ENCODE results near the gene PNISR. TPM values are rescaled to one million over a fixed set of nuclear protein-coding genes. Genes with fewer than 3 reads are reported as not detected.

Gene PNISR
- total RNA-seq, 1 donor from 2014 or later, result 60.2 TPM

DNA sequence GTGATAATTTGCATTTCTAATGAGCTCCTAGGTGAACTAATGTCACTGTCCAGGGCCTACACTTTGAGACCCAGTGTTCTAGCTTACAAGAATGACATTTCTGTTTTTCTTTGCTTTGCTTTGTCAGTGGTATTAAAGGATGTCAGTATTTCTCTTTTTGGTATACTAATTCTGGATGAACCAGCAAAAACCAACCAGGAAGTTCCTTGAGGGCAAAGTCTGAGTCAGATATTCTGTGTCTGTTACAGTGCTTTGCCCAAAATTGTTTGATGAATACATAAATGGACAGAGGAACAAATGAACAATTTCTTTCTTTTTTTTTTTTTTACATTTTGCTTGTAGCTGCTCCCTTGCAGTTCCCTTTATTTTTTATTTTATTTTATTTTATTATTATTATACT is 46.5 kb downstream of the PNISR start:
- Histone ChIP-seq H3K4me1 (no peaks in the 10 kb centered on the region), H3K27ac (no peak overlapping the region), H3K27me3 (no peaks in the 10 kb centered on the region), H3K4me3 (no peak overlapping the region), H3K9me3 (no peaks in the 10 kb centered on the region), H3K36me3 (peaks cover 0 to 3% of the 10 kb centered on the region in 2 donors)
- intact Hi-C loops (cut with DNase I), result no loop called here
- TF ChIP-seq, protein P1, sequence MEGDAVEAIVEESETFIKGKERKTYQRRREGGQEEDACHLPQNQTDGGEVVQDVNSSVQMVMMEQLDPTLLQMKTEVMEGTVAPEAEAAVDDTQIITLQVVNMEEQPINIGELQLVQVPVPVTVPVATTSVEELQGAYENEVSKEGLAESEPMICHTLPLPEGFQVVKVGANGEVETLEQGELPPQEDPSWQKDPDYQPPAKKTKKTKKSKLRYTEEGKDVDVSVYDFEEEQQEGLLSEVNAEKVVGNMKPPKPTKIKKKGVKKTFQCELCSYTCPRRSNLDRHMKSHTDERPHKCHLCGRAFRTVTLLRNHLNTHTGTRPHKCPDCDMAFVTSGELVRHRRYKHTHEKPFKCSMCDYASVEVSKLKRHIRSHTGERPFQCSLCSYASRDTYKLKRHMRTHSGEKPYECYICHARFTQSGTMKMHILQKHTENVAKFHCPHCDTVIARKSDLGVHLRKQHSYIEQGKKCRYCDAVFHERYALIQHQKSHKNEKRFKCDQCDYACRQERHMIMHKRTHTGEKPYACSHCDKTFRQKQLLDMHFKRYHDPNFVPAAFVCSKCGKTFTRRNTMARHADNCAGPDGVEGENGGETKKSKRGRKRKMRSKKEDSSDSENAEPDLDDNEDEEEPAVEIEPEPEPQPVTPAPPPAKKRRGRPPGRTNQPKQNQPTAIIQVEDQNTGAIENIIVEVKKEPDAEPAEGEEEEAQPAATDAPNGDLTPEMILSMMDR (IDR thresholded peaks at IDR 0.05), result no peak
- no peak for DNase-seq (ENCODE audit: low spot score in 2 of 2)

DNA sequence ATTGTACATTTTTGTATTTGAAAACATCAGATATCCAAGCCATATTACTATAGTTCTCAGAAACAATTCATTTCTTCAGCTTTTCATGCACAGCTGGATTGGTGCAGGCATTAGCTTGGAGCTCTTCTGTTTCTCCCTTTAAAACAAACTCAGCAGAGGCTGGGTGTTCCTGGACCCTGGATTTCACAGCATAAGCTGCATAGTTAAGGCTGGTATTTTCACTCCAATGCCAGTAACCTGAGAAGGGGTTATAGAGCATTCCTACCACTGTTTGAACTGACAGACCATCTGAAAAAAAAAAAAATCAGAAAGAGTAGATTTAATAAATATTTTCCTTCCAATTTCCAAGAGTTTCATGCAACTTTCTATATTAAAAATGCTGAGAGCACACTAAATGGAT is 55.6 kb downstream of the PNISR start:
- intact Hi-C loops (cut with DNase I), result no loop called here
- no peak overlapping the region for H3K4me3 ChIP-seq
- no peak overlapping the region for H3K27ac ChIP-seq
- no peaks in the 10 kb centered on the region for H3K4me1 ChIP-seq
- H3K36me3 ChIP-seq, result peaks cover 0 to 2% of the 10 kb centered on the region in 2 donors
- no peaks in the 10 kb centered on the region for H3K9me3 ChIP-seq
- no peak for DNase-seq (ENCODE audit: low spot score in 2 of 2)
- TF ChIP-seq, protein P1 (IDR thresholded peaks at IDR 0.05), result no peak
- no peaks in the 10 kb centered on the region for H3K27me3 ChIP-seq

DNA sequence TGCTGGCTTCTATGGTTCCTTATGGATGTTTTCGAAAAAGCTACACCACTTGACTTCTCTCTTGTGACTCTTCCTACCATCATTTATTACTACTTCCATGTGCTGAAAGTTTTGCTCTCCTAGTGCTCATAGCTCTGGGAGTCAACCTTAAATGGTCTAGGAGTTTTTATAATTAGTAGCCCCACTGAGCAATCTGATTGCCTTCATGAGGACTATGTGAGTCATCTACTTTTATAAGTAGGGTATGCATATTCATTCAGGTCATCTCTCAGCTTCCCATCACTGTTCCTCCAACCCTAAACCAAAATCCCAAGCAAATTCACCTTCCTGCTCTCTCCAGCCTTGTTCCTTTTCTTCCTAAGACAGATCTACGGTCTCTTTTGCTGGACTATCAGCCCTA is 58.3 kb downstream of the PNISR start:
- Histone ChIP-seq H3K4me3 (no peak overlapping the region), H3K36me3 (peaks cover 0 to 2% of the 10 kb centered on the region in 2 donors), H3K27me3 (no peaks in the 10 kb centered on the region), H3K4me1 (no peaks in the 10 kb centered on the region), H3K9me3 (no peaks in the 10 kb centered on the region), H3K27ac (no peak overlapping the region)
- TF ChIP-seq, protein P1 (IDR thresholded peaks at IDR 0.05), result no peak
- DNase-seq (ENCODE audit: low spot score in 2 of 2), result no peak
- intact Hi-C loops (cut with DNase I), result no loop called here

DNA sequence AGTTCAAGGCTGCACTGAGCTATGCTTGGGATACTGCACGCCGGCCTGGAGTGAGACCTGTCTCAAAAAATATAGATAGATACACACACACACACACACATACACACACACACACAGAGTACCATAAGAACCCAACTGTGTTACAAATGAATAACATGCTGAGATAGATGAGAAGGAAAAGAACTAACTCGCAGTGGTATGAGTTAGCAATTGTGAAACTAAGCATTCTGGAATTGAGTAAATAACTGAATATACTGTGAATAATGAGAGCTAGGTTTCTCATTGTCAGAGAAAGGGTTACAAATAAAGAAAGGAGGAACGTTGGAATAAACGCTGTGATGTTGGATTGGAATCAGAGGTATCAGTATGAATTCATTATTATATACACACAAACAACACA is 61.1 kb downstream of the PNISR start:
- Histone ChIP-seq H3K9me3 (no peaks in the 10 kb centered on the region), H3K27me3 (no peaks in the 10 kb centered on the region), H3K27ac (no peak overlapping the region), H3K36me3 (peaks cover 0 to 2% of the 10 kb centered on the region in 2 donors), H3K4me1 (no peaks in the 10 kb centered on the region), H3K4me3 (no peak overlapping the region)
- intact Hi-C loops (cut with DNase I), result no loop called here
- DNase-seq (ENCODE audit: low spot score in 2 of 2), result no peak
- TF ChIP-seq, protein P1 (IDR thresholded peaks at IDR 0.05), result no peak

DNA sequence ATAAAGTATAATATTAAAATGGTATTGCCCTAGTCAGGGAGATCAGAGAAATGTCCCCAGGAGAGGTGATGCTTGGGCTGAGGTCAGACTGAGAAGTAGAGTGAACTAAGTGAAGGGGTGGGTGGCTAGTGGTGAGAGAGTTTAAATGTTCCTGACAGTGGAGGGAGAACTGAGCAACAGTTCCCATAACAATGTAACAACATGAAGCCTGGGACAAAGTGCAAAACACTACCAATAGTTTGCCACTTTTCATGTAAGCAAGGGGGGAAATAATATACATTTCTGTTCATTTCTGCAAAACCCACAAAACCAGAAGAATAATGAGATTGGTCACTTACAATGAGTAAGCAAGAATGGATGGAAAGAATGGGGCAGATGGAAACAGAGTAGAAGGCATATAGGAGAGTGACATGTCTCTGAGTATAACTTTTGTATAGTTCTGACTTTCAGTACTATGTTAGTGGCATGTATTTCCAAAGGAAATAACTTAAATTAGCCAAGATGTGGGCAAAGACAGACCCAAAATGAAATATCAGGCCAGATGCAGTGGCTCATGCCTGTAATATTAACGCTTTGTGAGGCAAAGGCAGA is 62.3 kb downstream of the PNISR start:
- H3K4me1 ChIP-seq, result no peaks in the 10 kb centered on the region
- no peak for DNase-seq (ENCODE audit: low spot score in 2 of 2)
- no peak overlapping the region for H3K27ac ChIP-seq
- TF ChIP-seq, protein P1 (IDR thresholded peaks at IDR 0.05), result no peak
- no peak overlapping the region for H3K4me3 ChIP-seq
- intact Hi-C loops (cut with DNase I), result no loop called here
- H3K9me3 ChIP-seq, result no peaks in the 10 kb centered on the region
- H3K36me3 ChIP-seq, result no peaks in the 10 kb centered on the region
- H3K27me3 ChIP-seq, result no peaks in the 10 kb centered on the region

DNA sequence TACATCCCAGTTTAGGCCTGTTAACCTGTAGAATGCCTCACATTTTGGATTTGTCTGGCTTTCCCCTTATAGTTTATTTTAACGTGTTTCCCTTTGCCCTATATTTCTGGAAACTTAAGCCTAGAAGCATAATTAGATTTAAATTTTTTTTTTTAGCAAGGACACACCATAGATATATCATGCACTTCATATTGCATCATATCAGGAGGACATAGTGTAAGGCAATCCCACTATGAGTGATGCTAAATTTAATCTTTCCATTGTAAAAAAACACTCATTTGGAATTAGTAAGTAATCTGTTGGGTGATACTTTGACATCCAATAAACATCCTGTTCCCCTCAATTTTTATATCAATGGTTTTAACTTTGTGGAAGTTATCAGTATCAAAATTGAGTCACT is 65.3 kb downstream of the PNISR start:
- Histone ChIP-seq H3K9me3 (no peaks in the 10 kb centered on the region), H3K4me1 (no peaks in the 10 kb centered on the region), H3K27me3 (no peaks in the 10 kb centered on the region), H3K27ac (no peak overlapping the region), H3K4me3 (no peak overlapping the region), H3K36me3 (no peaks in the 10 kb centered on the region)
- no peak for DNase-seq (ENCODE audit: low spot score in 2 of 2)
- TF ChIP-seq, protein P1 (IDR thresholded peaks at IDR 0.05), result no peak
- intact Hi-C loops (cut with DNase I), result no loop called here

All from ascending aorta (tissue), 2 donors.